ENCODE results near the gene KRTAP12-2.
A peak's percentile ranks its signal among the peaks of the same experiment; 100 is the strongest.
"Not testable (repeated sequence)": the region's sequence is repeated elsewhere in the genome, so short reads cannot be mapped to it uniquely, and the experiment has no call there.

The KRTAP12-2 gene

GRCh38 chr21:44682580-44683151 lies 15.9 kb upstream of the KRTAP12-2 start:
- DNase-seq = no peak

DNA sequence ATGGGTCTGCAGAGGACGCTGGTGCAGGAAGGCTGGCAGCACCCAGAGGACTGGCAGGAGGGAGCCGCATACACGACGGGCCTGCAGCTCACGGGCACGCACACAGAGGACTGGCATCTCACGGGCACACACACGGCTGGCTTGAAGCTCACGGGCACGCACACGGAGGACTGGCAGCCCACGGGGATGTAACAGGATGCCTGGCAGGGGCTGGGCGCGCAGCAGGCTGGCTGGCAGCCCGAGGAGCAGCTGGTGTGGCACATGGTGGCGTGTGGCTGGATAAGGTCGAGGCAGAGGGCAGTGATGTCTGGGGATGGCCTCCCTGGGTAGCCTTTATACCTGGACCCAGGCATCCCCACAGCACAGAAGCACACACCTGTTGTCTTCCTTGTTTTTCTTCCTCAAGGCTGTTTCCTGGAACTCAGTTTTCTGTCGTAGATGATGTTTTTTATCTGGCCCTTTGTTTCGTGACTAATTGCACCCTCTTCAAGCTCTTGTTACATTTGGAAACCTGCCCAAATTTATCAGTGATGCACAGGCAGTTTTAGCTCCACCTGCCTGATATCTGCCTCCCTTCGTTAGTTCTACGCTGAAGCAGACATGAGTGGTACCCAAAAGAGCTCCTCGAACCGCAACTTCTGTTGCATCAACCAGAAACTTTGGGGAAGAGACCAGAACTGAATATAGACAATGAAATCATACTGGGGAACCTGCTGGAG lies 15.3 kb upstream of the KRTAP12-2 start, which contains the start of gene KRTAP12-1:
KRTAP12-1 (minus strand) TSS at position 303 of the 719 bp plus-strand sequence; CDS start at position 263, 40 bp downstream.
- no peak for DNase-seq

DNA sequence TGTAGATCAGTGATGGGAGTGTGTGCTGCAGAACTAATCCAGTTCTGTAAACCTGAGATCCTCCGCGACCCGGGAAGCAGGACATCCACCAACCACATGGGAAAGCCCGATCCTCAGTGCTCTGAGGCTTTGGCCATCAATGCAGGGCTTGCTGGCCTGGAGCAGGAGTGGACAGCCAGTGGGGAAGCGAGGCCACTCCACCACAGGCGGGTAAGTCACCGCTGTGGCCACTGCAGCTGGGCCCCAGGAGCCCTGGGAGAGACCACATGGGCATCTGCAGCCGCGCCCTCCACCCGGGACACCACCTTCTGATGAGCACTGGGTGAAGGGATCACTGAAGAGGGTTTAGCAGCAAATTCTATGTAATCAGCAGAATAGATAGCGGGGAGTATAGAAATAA lies 14.4 kb upstream of the KRTAP12-2 start:
- DNase-seq = no peak

- DNase-seq = no peak
These were observed 11.2 kb upstream of the KRTAP12-2 start for GRCh38 chr21:44677881-44678280.

DNA sequence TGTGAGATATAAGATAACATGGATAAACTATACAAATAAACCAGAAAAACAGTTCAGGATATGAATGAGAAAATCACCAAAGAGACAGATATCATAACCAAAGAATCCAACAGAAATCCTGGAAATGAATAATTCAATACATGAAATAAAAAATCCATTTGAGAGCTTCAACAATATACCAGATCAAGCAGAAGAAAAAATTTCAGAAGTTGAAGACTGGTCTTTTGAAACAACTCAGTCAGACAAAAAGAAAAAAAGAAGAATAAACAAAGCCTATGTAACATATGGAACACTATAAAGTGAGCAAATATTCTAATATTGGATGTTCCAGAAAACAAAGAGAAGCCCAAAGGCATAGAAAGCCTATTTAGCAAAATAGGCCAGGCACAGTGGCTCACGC lies 5.2 kb upstream of the KRTAP12-2 start:
- DNase-seq = no peak

DNA sequence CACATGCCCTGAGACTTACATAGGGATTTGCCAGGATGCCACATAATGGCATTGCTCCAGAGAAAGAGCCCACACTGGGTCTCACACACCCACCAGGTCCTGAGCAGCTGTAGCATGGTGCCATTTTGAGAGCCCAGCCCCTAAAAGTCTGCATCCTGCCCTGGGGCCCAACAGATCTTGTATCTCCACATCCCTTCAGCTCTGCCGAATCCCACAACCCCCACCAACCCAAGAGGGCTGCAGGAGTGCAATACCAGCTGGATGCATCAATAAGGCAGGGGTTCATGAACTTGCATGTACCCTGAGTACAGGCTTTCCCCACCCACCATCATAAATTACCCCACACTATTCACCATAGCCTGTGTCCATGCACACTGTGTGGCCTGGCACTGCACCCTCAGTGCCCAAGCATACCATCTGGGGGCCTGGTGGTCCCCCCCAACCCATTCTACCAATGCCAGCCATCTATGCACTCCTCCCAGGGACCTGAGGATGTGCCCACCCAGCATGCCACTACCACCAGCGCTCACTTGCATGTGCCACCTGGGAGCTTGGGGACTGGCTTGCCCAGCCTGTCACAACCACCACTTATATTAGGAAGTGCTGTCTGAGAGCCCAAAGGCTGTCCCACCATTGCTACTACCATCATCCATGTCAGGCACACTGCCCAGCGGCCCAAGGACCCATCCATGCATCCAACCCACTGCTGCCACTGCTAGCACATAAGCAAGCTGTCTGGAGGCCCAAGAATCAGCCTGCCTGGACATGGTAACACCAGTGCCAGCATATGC lies 4.1 kb upstream of the KRTAP12-2 start:
- DNase-seq = no peak

GRCh38 chr21:44667612-44668011 lies 885 bp upstream of the KRTAP12-2 start:
- DNase-seq = no peak

GRCh38 chr21:44664691-44665090 lies 2.0 kb downstream of the KRTAP12-2 start:
- no peak for DNase-seq

GRCh38 chr21:44661567-44661966 lies 5.2 kb downstream of the KRTAP12-2 start:
- not testable (repeated sequence) for DNase-seq

DNA sequence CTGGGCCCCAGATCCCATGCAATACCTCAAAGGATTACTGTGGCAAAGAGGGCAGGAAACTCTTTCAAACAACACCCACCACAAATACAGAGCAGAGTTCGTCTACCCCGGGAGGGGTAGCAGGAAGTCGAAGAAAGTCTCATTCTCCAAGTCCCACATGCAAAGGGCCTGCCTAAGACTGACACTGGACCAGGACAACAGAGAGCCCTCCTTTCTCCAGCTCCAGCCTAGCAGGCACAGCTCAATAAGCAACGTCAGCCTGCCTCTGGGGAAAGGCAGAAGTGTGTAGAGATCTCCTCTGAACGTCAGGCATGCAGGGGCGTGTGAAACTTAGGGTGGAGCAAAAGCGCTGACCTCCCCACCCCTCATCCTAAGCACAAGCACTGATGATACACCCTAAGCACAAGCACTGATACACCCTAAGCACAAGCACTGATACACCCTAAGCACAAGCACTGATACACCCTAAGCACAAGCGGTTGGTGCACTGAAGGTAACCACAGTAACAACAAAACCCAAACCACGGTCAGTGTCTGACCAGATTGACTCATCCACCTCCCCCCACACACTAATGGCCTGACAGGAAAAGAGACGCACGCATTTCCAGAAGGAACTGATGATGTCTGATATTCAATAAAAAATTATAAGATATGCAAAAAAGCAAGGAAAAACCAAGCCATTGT lies 7.7 kb downstream of the KRTAP12-2 start:
- DNase-seq = peak; percentile 10

- DNase-seq = no peak
These were observed 8.2 kb downstream of the KRTAP12-2 start for GRCh38 chr21:44658541-44658910.

GRCh38 chr21:44657635-44658540 lies 8.8 kb downstream of the KRTAP12-2 start, which contains the start of gene KRTAP12-3:
Gene KRTAP12-3 (plus strand): TSS chr21:44657932. CDS start chr21:44657980, 48 bp downstream.
- DNase-seq = peak; percentile 68

DNA sequence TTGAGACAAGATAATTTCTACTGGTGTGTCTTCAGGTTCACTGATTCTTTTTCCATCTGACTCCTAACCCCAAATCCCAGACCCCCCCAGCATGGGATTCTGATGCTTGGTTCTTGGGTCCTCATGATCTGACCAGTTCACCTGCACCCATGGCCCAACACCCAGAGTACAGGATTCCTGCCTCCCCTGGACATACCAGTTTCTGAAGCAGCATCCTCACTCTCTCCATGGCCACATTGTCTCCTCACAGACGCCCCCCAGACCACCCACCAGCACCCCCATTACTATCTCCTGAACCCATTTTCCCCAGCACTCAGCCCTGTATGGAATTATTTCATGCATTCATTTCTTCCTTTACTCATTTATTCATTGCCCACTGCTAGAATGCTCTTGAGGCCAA lies 9.9 kb downstream of the KRTAP12-2 start:
- no peak for DNase-seq

DNA sequence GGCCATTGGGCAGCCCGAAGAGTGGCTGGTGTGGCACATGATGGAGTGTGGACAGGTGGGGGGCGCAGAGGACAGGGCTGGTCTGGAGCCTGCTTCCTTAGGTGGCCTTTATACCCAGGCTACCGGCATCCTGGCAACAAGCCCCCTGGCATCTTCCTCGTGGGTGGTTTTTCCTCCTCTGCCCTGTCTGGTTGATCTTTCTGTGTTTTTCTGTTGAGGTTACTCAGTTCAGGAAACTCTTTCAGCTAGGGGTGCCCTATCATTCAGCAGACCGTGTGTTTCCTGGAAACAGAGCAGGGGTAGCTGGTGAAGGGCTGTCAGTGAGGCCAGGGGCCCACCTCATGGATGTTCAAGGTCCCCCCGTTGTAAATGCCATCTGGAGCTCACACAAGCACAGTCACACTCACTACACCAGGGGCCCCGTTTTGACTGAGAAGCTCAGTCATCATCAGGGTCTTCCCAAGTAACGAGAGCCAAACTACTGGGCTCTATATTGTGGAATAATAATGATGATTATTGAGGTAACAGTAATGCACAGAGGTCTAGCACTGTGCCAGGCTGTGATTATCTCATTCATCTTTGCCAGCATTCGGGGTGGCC lies 12.1 kb downstream of the KRTAP12-2 start, which contains the start of gene KRTAP12-4:
KRTAP12-4 (minus strand) TSS at position 84 of the 600 bp plus-strand sequence; CDS start at position 39, 45 bp downstream.
- DNase-seq = no peak

- peak; percentile 82 for DNase-seq
These were observed 12.8 kb downstream of the KRTAP12-2 start for GRCh38 chr21:44653656-44654575.

- DNase-seq = no peak
These were observed 13.6 kb downstream of the KRTAP12-2 start for GRCh38 chr21:44653123-44653522.

- DNase-seq = no peak
These were observed 15.6 kb downstream of the KRTAP12-2 start for GRCh38 chr21:44650973-44651675.

GRCh38 chr21:44650265-44650972 lies 16.3 kb downstream of the KRTAP12-2 start:
- no peak for DNase-seq

DNA sequence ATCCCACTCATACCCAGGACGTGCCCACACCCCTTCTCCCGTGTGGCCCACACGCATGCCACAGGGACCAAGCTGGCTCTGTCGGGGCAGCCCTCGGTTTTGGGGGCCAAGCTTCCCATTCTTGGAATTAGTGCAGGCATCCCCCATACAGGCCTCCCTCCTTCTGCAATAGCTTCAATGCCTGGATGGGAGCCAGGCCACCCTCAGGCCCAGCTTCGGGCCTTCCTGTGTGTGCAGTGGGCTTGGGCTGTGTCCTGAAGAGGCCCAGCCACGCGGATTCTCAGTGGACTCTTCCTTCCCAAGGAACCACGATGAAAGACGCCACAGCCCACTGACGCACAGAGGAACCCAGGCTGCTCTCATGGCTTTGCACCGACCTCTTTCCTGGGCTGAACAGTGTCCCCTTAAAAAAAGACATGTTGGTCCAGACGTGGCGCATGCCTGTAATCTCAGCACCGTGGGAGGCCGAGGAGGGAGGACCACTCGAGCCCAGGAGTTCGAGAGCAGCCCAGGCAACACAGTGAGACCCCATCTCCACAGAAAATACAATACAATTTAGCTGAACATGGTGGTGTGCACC lies 17.1 kb downstream of the KRTAP12-2 start:
- no peak for DNase-seq

Data from CD4-positive, alpha-beta T cell treated with Interferon gamma for 1 hour (primary cell).